Upper lobe of right lung (tissue), 1 donor: ENCODE results near the gene DIP2C. TPM values are rescaled to one million over a fixed set of nuclear protein-coding genes. Genes with fewer than 3 reads are reported as not detected.
"Not testable (repeated sequence)": the region's sequence is repeated elsewhere in the genome, so short reads cannot be mapped to it uniquely, and the experiment has no call there.

ENCODE experiments used
- ATAC-seq: fragments of 200-7000 bp; cut with Tn5 transposase; one replicate; pipeline ENCODE4 v1.9.1; 2020; ENCODE audit warnings: mild to moderate bottlenecking, moderate library complexity
- DNase-seq: peaks from one replicate; pipeline ENCODE4 v3.0.0-alpha.2; 2020
- H3K27ac ChIP-seq: fragments of 200-600 bp; one replicate; pipeline ENCODE4 v1.8.0; 2022
- H3K27me3 ChIP-seq: fragments of 200-600 bp; one replicate; pipeline ENCODE4 v1.8.0; 2022; ENCODE audit warnings: mild to moderate bottlenecking
- H3K36me3 ChIP-seq: fragments of 200-600 bp; one replicate; pipeline ENCODE4 v1.8.0; 2022
- H3K4me1 ChIP-seq: fragments of 200-600 bp; one replicate; pipeline ENCODE4 v1.8.0; 2022
- H3K4me3 ChIP-seq: fragments of 200-600 bp; one replicate; pipeline ENCODE4 v1.8.0; 2022; ENCODE audit warnings: mild to moderate bottlenecking
- H3K9me3 ChIP-seq: fragments of 200-600 bp; one replicate; pipeline ENCODE4 v1.8.0; 2022
- CTCF ChIP-seq: fragments of 200-600 bp; IDR thresholded peaks from one replicate; pipeline ENCODE4 v1.8.0; 2022; ENCODE audit warnings: antibody characterized with exemption
- intact Hi-C: fragments of 100-400 bp; cut with DNase I; formaldehyde crosslinking; loops from one replicate; pipeline ENCODE4 v1.11.0; 2022
- total RNA-seq: library from RNA; stranded (reverse); fragmentation: NEBNext Ultra II Directional; extraction: Animal tissue kit (Norgen Biotek cat#: 25700); gene quantifications from one replicate; pipeline ENCODE4 v1.2.1, GENCODE V29; 2021
- donor health status: DM: no; HTN: yes; CAD: no; lungs with severe emphysema.

The DIP2C gene
- total RNA-seq, 1 donor from 2014 or later = 17.3 TPM

GRCh38 chr10:305034-305433, 384.4 kb downstream of the DIP2C start:
- H3K4me1 ChIP-seq = no peaks in the 10 kb centered on the region
- no peaks in the 10 kb centered on the region for H3K27me3 ChIP-seq
- no peak for DNase-seq
- no peak overlapping the region for H3K27ac ChIP-seq
- H3K36me3 ChIP-seq = peaks cover 12% of the 10 kb centered on the region
- H3K4me3 ChIP-seq = no peak overlapping the region
- intact Hi-C loops = no loop called here
- no peak for TF ChIP-seq CTCF
- no peak for ATAC-seq
- H3K9me3 ChIP-seq = no peaks in the 10 kb centered on the region

GRCh38 chr10:301536-301935, 387.9 kb downstream of the DIP2C start:
- TF ChIP-seq CTCF = no peak
- H3K4me3 ChIP-seq = no peak overlapping the region
- peaks cover 3% of the 10 kb centered on the region for H3K4me1 ChIP-seq
- intact Hi-C loops = no loop called here
- no peak overlapping the region for H3K27ac ChIP-seq
- no peaks in the 10 kb centered on the region for H3K9me3 ChIP-seq
- no peaks in the 10 kb centered on the region for H3K27me3 ChIP-seq
- H3K36me3 ChIP-seq = no peaks in the 10 kb centered on the region
- no peak for ATAC-seq
- no peak for DNase-seq

- H3K27me3 ChIP-seq, intact Hi-C loops, H3K4me3 ChIP-seq, H3K36me3 ChIP-seq, H3K27ac ChIP-seq, ATAC-seq, H3K4me1 ChIP-seq, H3K9me3 ChIP-seq, DNase-seq: not testable (repeated sequence)
Observed at GRCh38 chr10:300580-300979, 388.9 kb downstream of the DIP2C start.

- no peaks in the 10 kb centered on the region for H3K27me3 ChIP-seq
- no peak overlapping the region for H3K27ac ChIP-seq
- H3K4me1 ChIP-seq = peaks cover 3% of the 10 kb centered on the region
- DNase-seq (no peak), ATAC-seq (no peak)
- no peak overlapping the region for H3K4me3 ChIP-seq
- no peak for TF ChIP-seq CTCF
- no peaks in the 10 kb centered on the region for H3K36me3 ChIP-seq
- intact Hi-C loops = no loop called here
- no peaks in the 10 kb centered on the region for H3K9me3 ChIP-seq
Observed at GRCh38 chr10:299969-300368, 389.5 kb downstream of the DIP2C start.

- H3K36me3 ChIP-seq = no peaks in the 10 kb centered on the region
- TF ChIP-seq CTCF = no peak
Observed at GRCh38 chr10:299512-299911, 390.0 kb downstream of the DIP2C start.

GRCh38 chr10:298033-298432, 391.4 kb downstream of the DIP2C start:
- no peaks in the 10 kb centered on the region for H3K27me3 ChIP-seq
- H3K27ac ChIP-seq = no peak overlapping the region
- intact Hi-C loops = no loop called here
- ATAC-seq = no peak
- no peak overlapping the region for H3K4me3 ChIP-seq
- no peak for TF ChIP-seq CTCF
- no peaks in the 10 kb centered on the region for H3K36me3 ChIP-seq
- H3K4me1 ChIP-seq = peaks cover 3% of the 10 kb centered on the region
- no peaks in the 10 kb centered on the region for H3K9me3 ChIP-seq
- no peak for DNase-seq

More at GRCh38 chr10:299512-299911, 390.0 kb downstream of the DIP2C start:
- Histone ChIP-seq H3K27me3 (no peaks in the 10 kb centered on the region), H3K9me3 (no peaks in the 10 kb centered on the region), H3K4me3 (no peak overlapping the region), H3K27ac (no peak overlapping the region), H3K4me1 (peaks cover 3% of the 10 kb centered on the region)
- ATAC-seq = no peak
- intact Hi-C loops = no loop called here
- DNase-seq = no peak
